ENCODE data around the gene ITSN2.
A peak's percentile ranks its signal among the peaks of the same experiment; 100 is the strongest.

ITSN2 gene

GRCh38 chr2:24262421-24262970 lies 97.8 kb downstream of the ITSN2 start:
- DNase-seq, result no peak

- no peak for DNase-seq
These were observed 98.9 kb downstream of the ITSN2 start for GRCh38 chr2:24261441-24261840.

GRCh38 chr2:24259316-24259715 lies 101.0 kb downstream of the ITSN2 start:
- DNase-seq, result no peak

GRCh38 chr2:24258718-24259117 lies 101.6 kb downstream of the ITSN2 start:
- DNase-seq, result no peak

GRCh38 chr2:24253303-24253919 lies 106.9 kb downstream of the ITSN2 start:
- no peak for DNase-seq

- DNase-seq, result no peak
These were observed 112.7 kb downstream of the ITSN2 start for GRCh38 chr2:24247592-24247991.

- no peak for DNase-seq
These were observed 113.2 kb downstream of the ITSN2 start for GRCh38 chr2:24247164-24247563.

GRCh38 chr2:24245986-24246776 lies 114.2 kb downstream of the ITSN2 start:
- DNase-seq, result no peak

- no peak for DNase-seq
These were observed 118.8 kb downstream of the ITSN2 start for GRCh38 chr2:24241528-24241927.

- no peak for DNase-seq
These were observed 120.8 kb downstream of the ITSN2 start for GRCh38 chr2:24239553-24239952.

- peak; percentile 73 for DNase-seq
These were observed 122.2 kb downstream of the ITSN2 start for GRCh38 chr2:24238158-24238557.

- no peak for DNase-seq
These were observed 123.0 kb downstream of the ITSN2 start for GRCh38 chr2:24237313-24237712.

GRCh38 chr2:24233321-24233720 lies 127.0 kb downstream of the ITSN2 start:
- DNase-seq, result no peak

GRCh38 chr2:24231461-24231881 lies 128.9 kb downstream of the ITSN2 start:
- no peak for DNase-seq

- DNase-seq, result no peak
These were observed 131.9 kb downstream of the ITSN2 start for GRCh38 chr2:24228470-24228869.

GRCh38 chr2:24225499-24226242 lies 134.7 kb downstream of the ITSN2 start:
- no peak for DNase-seq

GRCh38 chr2:24222946-24223345 lies 137.4 kb downstream of the ITSN2 start:
- DNase-seq, result no peak

GRCh38 chr2:24221343-24222050 lies 138.8 kb downstream of the ITSN2 start:
- DNase-seq, result no peak

- DNase-seq, result no peak
These were observed 139.6 kb downstream of the ITSN2 start for GRCh38 chr2:24220554-24221291.

GRCh38 chr2:24214880-24215279 lies 145.5 kb downstream of the ITSN2 start:
- DNase-seq, result no peak

- DNase-seq, result no peak
These were observed 148.9 kb downstream of the ITSN2 start for GRCh38 chr2:24211408-24211807.

- DNase-seq, result no peak
These were observed 149.6 kb downstream of the ITSN2 start for GRCh38 chr2:24210723-24211122.

All from NCI-H510A (cell line).